ENCODE data around the gene NCAPG2.

GRCh38 chr7:158609313-158609974 lies 95.2 kb downstream of the NCAPG2 start:
- no peak for TF ChIP-seq CTCF (IDR thresholded peaks at IDR 0.05)
- TF ChIP-seq POLR2A (IDR thresholded peaks at IDR 0.05; ENCODE audit: low read depth) = no peak
